A172 (cell line): ENCODE measurements around the gene HAUS5. TPM values are rescaled to one million over a fixed set of nuclear protein-coding genes. Genes with fewer than 3 reads are reported as not detected.

Experiments
- DNase-seq: peaks from one replicate; pipeline ENCODE4 v3.0.0-alpha.2; 2015; ENCODE audit warnings: low spot score
- total RNA-seq: library from RNA; depleted of rRNA; stranded (reverse); fragments of >200 nt; shearing (Covaris generic); gene quantifications from 2 replicates; pipeline ENCODE4 v1.2.3, GENCODE V29; 2014

The HAUS5 gene
- total RNA-seq, 1 experiment from 2014 or later: 18.9 TPM

DNA sequence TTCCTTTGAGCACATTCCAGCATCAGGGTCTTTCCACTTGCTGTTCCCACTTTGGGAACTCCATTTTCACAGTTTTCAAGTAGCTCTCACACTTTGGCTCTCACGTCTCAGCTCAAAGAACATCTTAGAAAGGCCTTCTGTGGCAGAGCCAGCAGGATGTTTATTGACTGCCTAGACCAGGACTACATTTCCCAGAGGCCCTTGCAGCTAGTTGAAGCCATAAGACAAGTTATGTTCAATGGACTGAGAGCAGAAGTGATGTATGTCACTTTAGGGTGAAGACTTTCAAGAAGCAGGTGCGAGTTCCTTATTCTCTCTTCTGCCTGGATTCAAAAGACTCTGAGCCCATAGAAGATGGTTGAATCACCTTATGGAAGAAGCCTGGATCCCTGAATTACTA is 4.3 kb upstream of the HAUS5 start:
- DNase-seq: no peak

GRCh38 chr19:35609851-35610353 is 2.6 kb upstream of the HAUS5 start:
- no peak for DNase-seq

GRCh38 chr19:35612224-35612558 is 344 bp upstream of the HAUS5 start:
- DNase-seq: no peak

DNA sequence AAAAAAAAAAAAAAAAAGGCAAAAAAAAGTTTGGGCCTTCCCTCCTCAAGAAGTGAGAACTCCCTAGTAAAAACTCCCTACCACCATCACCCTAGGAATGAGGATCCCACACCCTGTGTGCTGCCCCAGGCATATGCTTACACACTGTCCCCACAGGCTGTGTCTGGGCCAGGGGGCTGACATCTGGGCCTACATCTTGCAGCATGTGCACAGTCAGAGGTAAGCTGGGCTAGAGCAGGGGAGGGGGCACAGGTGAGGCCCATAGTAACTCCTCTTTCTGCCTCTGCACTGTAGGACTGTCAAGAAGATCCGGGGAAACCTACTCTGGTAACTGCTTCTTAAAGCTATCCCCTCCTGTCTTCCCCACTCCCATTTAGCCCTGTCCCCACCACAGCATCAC is 1.0 kb downstream of the HAUS5 start:
- no peak for DNase-seq

- DNase-seq: no peak
Measured at GRCh38 chr19:35615036-35615435, 2.5 kb downstream of the HAUS5 start.

- no peak for DNase-seq
Measured at GRCh38 chr19:35618857-35619256, 6.3 kb downstream of the HAUS5 start.

DNA sequence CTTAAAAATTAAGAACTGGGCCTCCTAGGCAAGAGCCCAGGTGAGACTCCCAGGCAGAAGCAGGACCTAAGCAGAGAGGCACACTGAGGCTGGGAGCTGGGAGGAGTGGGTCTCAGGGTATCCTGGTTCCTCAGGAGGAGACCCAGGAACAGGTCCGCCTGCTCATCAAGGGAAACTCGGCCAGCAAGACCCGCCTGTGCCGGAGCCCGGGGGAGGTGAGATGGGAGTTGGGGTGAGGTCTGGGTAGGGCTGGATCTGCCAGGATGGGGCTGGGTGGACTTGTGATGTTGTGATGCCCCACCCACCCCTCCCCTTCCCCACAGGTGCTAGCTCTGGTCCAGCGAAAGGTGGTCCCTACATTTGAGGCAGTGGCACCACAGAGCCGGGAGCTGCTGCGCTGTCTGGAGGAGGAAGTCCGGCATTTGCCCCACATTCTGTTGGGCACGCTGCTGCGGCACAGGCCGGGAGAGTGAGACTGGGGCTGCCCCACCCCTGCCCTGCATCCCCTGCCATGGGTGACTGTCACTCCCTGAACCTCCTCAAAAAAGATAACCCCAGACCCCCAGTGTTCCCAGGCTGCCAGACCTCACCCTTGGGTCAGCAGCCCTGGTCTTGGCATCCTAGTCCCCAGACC is 6.9 kb downstream of the HAUS5 start:
- no peak for DNase-seq

DNA sequence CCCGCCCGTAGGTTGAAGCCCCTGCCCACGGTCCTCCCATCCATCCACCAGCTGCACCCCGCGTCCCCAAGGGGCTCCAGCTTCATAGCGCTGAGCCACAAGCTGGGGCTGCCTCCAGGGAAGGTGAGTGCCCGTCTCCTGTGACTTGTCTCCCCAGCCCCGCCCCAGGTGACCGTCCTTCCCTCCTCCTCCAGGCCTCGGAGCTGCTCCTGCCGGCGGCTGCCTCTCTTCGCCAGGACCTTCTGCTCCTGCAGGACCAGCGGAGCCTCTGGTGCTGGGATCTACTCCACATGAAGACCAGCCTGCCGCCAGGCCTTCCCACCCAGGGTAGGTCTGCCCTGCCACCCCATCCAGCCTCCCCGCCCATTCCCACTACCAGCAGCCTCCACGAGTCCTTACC is 7.5 kb downstream of the HAUS5 start:
- DNase-seq: no peak

- DNase-seq: no peak
Measured at GRCh38 chr19:35621708-35622107, 9.2 kb downstream of the HAUS5 start.

DNA sequence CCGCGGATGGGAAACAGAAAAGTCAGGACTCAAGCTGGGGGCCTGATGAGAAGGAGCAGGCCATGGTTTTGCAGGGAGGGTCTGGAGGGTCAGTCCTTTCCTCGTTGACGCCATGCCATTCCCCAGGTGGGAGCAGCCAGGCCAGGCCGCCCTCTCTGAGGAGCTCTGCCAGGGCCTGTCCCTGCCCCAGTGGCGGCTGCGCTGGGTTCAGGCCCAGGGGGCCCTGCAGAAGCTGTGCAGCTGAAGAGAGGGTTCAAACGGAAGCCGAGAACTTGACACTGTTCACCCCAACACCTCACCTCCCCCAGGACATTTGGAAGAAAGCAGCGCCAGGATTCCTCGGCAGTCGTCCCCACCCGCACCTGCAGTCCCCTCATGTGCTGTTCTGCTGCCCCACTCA is 10.2 kb downstream of the HAUS5 start:
- DNase-seq: no peak

GRCh38 chr19:35623327-35624010 is 10.9 kb downstream of the HAUS5 start:
- DNase-seq: no peak

- no peak for DNase-seq
Measured at GRCh38 chr19:35628264-35628564, 15.7 kb downstream of the HAUS5 start.

DNA sequence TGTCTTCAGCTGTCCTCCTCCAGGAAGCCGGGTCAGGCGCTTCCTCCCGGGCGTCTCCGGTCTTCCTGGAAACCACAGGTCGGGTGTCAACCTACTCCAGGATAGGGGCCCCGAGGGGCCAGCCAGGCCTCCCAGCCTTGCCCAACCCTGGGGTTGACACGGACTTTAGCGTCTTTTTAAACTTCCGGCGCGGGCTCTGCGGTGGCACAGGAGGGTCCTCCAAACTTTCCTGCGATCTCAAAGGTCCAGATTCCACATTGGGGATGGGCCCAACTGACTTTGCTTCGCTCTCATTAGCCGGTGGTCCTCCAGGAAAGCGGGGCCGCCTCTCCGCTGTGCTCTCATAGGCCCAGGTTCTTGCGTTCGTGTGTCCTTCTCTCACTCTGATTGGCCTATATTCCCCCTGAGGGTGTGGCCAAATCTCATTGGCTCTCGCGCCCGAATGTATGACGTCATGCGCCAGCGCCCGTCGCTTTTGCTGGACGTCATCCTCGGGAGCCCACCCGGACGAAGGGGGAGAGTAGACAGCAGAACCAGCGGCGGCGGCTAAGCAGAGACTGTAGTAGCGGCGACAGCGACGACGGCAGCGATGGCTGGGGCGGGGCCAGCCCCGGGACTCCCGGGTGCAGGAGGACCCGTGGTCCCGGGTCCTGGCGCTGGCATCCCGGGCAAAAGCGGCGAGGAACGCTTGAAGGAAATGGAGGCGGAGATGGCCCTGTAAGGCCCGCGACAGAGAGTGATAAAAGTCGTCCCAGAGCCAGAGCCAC is 16.2 kb downstream of the HAUS5 start, which contains the start of gene RBM42:
RBM42 (plus strand) TSS at position 472 of the 767 bp plus-strand sequence; CDS start at position 590, 118 bp downstream.
- DNase-seq: peak; percentile 99

DNA sequence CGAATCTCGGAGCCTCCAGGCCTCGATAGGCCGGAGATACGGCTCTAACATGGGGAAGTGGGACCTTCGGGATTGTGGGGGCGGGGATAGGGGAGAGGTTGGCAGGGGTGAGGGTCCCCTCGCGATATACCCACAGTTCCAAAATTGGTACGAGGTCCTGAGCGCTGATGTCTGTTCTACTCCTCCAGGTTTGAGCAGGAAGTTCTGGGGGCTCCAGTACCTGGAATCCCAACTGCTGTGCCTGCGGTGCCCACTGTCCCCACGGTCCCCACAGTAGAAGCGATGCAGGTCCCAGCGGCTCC is 16.7 kb downstream of the HAUS5 start:
- DNase-seq: no peak

GRCh38 chr19:35633727-35634440 is 21.3 kb downstream of the HAUS5 start:
- no peak for DNase-seq

DNA sequence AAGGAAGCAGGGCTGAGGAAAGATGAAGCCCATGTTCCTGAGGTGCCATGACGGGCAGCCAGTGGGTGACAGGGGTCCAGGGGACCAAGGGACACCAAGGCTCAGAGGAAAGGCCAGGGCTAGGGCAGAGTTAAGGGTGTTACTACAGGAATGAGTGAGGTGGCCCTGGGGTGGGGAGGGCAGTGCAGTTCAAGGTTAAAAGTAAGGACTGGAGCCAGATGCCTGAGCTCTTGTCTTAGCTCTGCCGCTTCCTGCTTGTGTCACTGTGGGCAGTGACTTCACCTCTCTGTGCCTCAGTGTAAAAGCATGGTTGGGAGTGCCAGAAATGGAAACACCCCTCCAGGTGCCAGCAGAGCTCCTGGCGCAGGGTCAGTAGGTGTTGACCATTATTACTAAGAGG is 24.1 kb downstream of the HAUS5 start:
- no peak for DNase-seq

DNA sequence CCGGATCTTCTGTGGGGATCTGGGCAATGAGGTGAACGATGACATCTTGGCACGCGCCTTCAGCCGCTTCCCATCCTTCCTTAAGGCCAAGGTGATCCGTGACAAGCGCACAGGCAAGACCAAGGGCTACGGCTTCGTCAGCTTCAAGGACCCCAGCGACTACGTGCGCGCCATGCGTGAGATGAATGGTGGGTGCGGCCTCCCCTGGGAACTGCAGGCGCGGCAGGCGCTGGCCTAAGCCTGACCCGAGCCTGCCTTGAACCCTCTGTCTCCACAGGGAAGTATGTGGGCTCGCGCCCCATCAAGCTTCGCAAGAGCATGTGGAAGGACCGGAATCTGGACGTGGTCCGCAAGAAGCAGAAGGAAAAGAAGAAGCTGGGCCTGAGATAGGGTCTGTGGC is 24.6 kb downstream of the HAUS5 start:
- no peak for DNase-seq

GRCh38 chr19:35639321-35639639 is 26.7 kb downstream of the HAUS5 start:
- no peak for DNase-seq

- DNase-seq: no peak
Measured at GRCh38 chr19:35639863-35640262, 27.3 kb downstream of the HAUS5 start.

GRCh38 chr19:35641515-35642151 is 29.1 kb downstream of the HAUS5 start, which contains the start of gene ETV2:
ETV2 (plus strand) TSS chr19:35641745; CDS start chr19:35642461, 716 bp downstream.
- DNase-seq: no peak

DNA sequence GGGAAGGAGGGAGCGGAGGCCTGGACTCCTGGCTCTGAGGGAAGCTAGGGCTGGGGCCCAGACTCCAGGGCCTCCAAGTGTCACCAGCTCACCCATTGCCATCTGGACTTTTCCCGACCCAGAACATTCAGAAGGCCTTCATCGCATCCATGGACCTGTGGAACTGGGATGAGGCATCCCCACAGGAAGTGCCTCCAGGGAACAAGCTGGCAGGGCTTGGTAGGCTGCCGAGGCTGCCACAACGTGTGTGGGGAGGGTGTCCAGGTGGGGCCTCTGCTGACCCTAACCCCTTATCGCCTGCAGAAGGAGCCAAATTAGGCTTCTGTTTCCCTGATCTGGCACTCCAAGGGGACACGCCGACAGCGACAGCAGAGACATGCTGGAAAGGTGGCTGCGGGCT is 29.8 kb downstream of the HAUS5 start:
- no peak for DNase-seq

DNA sequence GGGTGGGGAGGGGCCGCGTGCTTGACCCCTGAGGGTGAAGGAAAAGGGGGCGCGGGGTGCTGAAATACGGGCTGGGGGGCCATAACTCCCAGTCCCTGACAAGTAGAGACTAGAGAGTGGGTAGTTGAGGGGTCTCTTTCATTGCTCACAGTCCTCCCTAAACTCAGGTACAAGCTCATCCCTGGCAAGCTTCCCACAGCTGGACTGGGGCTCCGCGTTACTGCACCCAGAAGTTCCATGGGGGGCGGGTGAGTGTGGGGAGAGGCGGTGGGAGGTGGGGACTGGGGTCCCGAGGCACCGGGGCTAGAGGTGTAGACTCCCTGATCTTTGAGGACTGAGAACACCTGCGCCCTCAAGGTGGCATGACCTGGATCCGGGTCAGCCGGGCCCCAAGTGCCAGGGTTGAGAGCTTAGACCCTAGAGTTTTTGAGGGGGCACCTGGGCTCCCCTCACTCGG is 30.3 kb downstream of the HAUS5 start:
- no peak for DNase-seq
